ENCODE data around the gene AGAP1. TPM values are rescaled to one million over a fixed set of nuclear protein-coding genes. Genes with fewer than 3 reads are reported as not detected.
"Not testable (repeated sequence)": the region's sequence is repeated elsewhere in the genome, so short reads cannot be mapped to it uniquely, and the experiment has no call there.

AGAP1 gene
- total and polyA plus RNA-seq, 2 donors from 2014 or later = 8.1 to 44.5 TPM

DNA sequence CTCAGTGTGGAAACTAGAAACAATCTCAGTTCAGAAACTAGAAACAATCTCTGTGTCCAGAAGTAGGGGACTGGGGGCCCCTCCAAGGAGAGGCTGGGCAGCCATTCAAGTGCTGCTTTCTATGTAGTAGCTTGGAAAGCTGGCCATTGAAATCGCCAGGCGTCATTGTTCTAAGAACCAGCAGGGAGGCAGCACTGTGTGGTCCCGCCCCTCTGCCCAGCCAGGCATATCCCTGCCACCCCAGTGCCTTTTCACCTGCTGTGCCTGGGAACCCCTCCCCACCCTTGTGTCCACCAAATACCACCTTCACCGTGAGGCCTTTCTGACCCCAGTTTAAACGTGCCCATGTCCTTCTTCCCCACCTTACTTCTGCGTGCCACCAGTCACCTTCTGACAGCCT is 452.7 kb downstream of the AGAP1 start:
- FAIRE-seq (no peak), DNase-seq (peak in 1 of 5 donors; percentile 18)
- Histone ChIP-seq H3K9ac (ENCODE audit: low read length in 3 of 3) (no peak overlapping the region), H3K27ac (ENCODE audit: low read depth in 2 of 2, low read length in 2 of 2) (no peak overlapping the region), H3K4me3 (ENCODE audit: low read length in 3 of 3) (no peak overlapping the region), H3K9me3 (ENCODE audit: control insufficient read depth in 2 of 3, insufficient read depth in 1 of 3, low read length in 3 of 3) (no peaks in the 10 kb centered on the region), H3K27me3 (ENCODE audit: control insufficient read depth, insufficient read depth, low read length) (no peaks in the 10 kb centered on the region), H3K4me1 (ENCODE audit: control insufficient read depth in 2 of 3, insufficient read depth in 2 of 3, low read depth in 1 of 3, low read length in 3 of 3) (peaks cover 0 to 5% (median 0%) of the 10 kb centered on the region in 3 donors), H3K36me3 (ENCODE audit: control insufficient read depth in 2 of 3, insufficient read depth in 3 of 3, low read length in 3 of 3) (no peaks in the 10 kb centered on the region)
- TF ChIP-seq, protein P1, sequence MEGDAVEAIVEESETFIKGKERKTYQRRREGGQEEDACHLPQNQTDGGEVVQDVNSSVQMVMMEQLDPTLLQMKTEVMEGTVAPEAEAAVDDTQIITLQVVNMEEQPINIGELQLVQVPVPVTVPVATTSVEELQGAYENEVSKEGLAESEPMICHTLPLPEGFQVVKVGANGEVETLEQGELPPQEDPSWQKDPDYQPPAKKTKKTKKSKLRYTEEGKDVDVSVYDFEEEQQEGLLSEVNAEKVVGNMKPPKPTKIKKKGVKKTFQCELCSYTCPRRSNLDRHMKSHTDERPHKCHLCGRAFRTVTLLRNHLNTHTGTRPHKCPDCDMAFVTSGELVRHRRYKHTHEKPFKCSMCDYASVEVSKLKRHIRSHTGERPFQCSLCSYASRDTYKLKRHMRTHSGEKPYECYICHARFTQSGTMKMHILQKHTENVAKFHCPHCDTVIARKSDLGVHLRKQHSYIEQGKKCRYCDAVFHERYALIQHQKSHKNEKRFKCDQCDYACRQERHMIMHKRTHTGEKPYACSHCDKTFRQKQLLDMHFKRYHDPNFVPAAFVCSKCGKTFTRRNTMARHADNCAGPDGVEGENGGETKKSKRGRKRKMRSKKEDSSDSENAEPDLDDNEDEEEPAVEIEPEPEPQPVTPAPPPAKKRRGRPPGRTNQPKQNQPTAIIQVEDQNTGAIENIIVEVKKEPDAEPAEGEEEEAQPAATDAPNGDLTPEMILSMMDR (IDR thresholded peaks at IDR 0.05; ENCODE audit: borderline replicate concordance, extremely low read depth, insufficient read depth) = no peak
- intact Hi-C loops (cut with DNase I) = no loop called here

DNA sequence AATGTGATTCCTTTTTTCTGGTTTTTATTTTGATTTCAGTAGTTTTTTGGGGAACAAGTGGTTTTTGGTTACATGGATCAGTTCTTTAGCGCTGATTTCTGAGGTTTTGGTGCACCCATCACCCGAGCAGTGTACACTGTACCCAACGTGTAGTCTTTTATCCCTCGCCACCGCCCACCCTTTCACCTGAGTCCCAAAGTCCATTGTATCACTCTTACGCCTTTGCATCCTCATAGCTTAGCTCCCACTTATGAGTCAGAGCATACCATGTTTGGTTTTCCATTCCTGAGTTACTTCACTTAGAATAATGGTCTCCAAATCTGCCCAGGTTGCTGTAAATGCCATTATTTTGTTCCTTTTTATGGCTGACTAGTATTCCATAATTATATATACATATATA is 453.2 kb downstream of the AGAP1 start:
- H3K36me3 ChIP-seq (ENCODE audit: control insufficient read depth in 2 of 3, insufficient read depth in 3 of 3, low read length in 3 of 3); H3K4me1 ChIP-seq (ENCODE audit: control insufficient read depth in 2 of 3, insufficient read depth in 2 of 3, low read depth in 1 of 3, low read length in 3 of 3); H3K27me3 ChIP-seq (ENCODE audit: control insufficient read depth, insufficient read depth, low read length); FAIRE-seq; DNase-seq; intact Hi-C loops (cut with DNase I); H3K27ac ChIP-seq (ENCODE audit: low read depth in 2 of 2, low read length in 2 of 2); H3K4me3 ChIP-seq (ENCODE audit: low read length in 3 of 3); H3K9ac ChIP-seq (ENCODE audit: low read length in 3 of 3); H3K9me3 ChIP-seq (ENCODE audit: control insufficient read depth in 2 of 3, insufficient read depth in 1 of 3, low read length in 3 of 3): not testable (repeated sequence)

DNA sequence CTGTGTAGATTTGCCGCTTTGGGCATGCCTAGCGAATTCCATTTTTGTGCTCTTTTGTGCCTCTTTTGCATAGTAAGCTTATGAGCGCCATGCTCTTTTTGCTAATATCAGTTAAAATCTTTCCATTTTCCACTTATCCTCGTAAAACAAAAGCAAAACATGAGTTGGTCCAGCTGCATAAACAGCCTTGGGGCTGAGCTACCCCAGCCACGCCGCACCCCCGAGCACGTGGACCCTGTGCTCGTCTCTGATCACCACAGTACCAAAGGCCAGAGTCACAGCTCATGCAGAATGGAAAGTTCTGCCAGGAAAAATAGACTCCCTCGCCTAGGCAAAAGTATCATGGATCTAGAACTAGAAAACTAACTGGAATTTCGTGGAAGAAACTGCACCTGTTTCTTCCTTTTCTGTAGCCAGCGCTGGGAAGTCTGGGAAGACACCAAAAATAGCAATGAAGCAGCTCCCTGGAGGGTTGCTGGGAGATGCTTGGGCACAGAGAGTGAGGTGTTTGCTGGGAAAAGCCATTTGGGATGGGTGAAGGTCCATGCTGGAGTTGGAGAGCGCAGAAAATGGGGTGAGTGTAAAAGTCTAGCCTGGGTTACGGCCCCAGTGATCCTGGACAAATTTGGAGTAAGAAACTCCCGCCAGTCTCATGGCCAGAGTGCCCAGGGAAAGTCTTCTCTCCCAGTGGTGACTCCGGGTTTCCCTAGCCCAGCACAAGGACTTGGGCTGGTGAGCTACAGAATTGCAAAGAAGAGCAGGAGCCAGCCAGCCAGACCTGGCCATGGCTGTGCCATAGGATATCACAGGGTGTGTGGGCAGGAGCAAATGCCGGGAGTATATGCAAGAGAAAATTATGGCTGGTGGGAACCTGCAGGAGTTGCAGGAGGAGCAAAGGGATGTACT is 456.0 kb downstream of the AGAP1 start:
- FAIRE-seq (no peak), DNase-seq (no peak)
- Histone ChIP-seq H3K9me3 (ENCODE audit: control insufficient read depth in 2 of 3, insufficient read depth in 1 of 3, low read length in 3 of 3) (no peaks in the 10 kb centered on the region), H3K4me1 (ENCODE audit: control insufficient read depth in 2 of 3, insufficient read depth in 2 of 3, low read depth in 1 of 3, low read length in 3 of 3) (peaks cover 0 to 5% (median 0%) of the 10 kb centered on the region in 3 donors), H3K27ac (ENCODE audit: low read depth in 2 of 2, low read length in 2 of 2) (no peak overlapping the region), H3K36me3 (ENCODE audit: control insufficient read depth in 2 of 3, insufficient read depth in 3 of 3, low read length in 3 of 3) (no peaks in the 10 kb centered on the region), H3K4me3 (ENCODE audit: low read length in 3 of 3) (no peak overlapping the region), H3K27me3 (ENCODE audit: control insufficient read depth, insufficient read depth, low read length) (no peaks in the 10 kb centered on the region), H3K9ac (ENCODE audit: low read length in 3 of 3) (no peak overlapping the region)
- TF ChIP-seq, protein P1 (IDR thresholded peaks at IDR 0.05; ENCODE audit: borderline replicate concordance, extremely low read depth, insufficient read depth) = no peak
- intact Hi-C loops (cut with DNase I) = no loop called here

DNA sequence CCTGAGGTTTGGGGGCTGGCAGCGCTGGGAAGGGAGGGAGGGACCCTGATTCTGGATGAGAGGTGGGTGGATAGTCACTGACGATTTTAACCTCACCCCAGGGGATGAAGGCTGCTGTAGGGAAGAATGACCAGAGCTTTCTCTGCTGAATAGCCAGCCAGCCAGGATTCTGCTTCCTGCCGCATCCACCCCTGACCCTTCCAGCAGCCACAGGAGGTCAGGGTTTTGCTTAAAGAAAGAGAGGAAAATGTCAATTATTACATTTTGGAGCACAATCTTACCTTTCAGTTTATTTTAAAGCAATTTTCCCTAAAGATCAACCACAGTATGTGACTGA is 456.6 kb downstream of the AGAP1 start:
- Histone ChIP-seq H3K9me3 (ENCODE audit: control insufficient read depth in 2 of 3, insufficient read depth in 1 of 3, low read length in 3 of 3) (no peaks in the 10 kb centered on the region), H3K36me3 (ENCODE audit: control insufficient read depth in 2 of 3, insufficient read depth in 3 of 3, low read length in 3 of 3) (no peaks in the 10 kb centered on the region), H3K4me3 (ENCODE audit: low read length in 3 of 3) (no peak overlapping the region), H3K4me1 (ENCODE audit: control insufficient read depth in 2 of 3, insufficient read depth in 2 of 3, low read depth in 1 of 3, low read length in 3 of 3) (peaks cover 0 to 5% (median 0%) of the 10 kb centered on the region in 3 donors), H3K27me3 (ENCODE audit: control insufficient read depth, insufficient read depth, low read length) (no peaks in the 10 kb centered on the region), H3K9ac (ENCODE audit: low read length in 3 of 3) (no peak overlapping the region), H3K27ac (ENCODE audit: low read depth in 2 of 2, low read length in 2 of 2) (no peak overlapping the region)
- no peak for DNase-seq
- TF ChIP-seq, protein P1 (IDR thresholded peaks at IDR 0.05; ENCODE audit: borderline replicate concordance, extremely low read depth, insufficient read depth) = no peak
- intact Hi-C loops (cut with DNase I) = no loop called here
- FAIRE-seq = no peak

All from kidney (tissue), 14 donors.